Neural cell (in vitro differentiated cells): ENCODE results near the gene LTN1. TPM values are rescaled to one million over a fixed set of nuclear protein-coding genes. Genes with fewer than 3 reads are reported as not detected.

ENCODE experiments used
- H2AFZ ChIP-seq: fragments of 200-600, 300-800 bp; sonication (generic), shearing (Covaris generic); 2 replicates; pipeline ENCODE4 v1.6.0; 2014; ENCODE audit warnings: low read depth, mild to moderate bottlenecking, antibody characterized with exemption, low read length, moderate library complexity
- H3F3A ChIP-seq: fragments of 200-600 bp; shearing (Covaris generic); 2 replicates; pipeline ENCODE4 v1.6.1; 2016; ENCODE audit warnings: mild to moderate bottlenecking, moderate library complexity, mixed read lengths, antibody characterized with exemption, low read length; ENCODE audit not compliant: insufficient read depth, poor library complexity, severe bottlenecking
- H3K27ac ChIP-seq: fragments of 200-600, 300-800 bp; sonication (generic), shearing (Covaris generic); 2 replicates; pipeline ENCODE4 v1.5.1; 2014; ENCODE audit warnings: mild to moderate bottlenecking, low read length, moderate library complexity
- H3K27me3 ChIP-seq: fragments of 300-800, 200-600 bp; sonication (generic), shearing (Covaris generic); 2 replicates; pipeline ENCODE4 v1.6.0; 2014; ENCODE audit warnings: mild to moderate bottlenecking, low read depth, low read length, moderate library complexity; ENCODE audit not compliant: insufficient read depth
- H3K36me3 ChIP-seq: fragments of 300-800, 200-600 bp; sonication (generic), shearing (Covaris generic); 2 replicates; pipeline ENCODE4 v1.5.1; 2014; ENCODE audit warnings: mild to moderate bottlenecking, antibody characterized with exemption, low read length, moderate library complexity; ENCODE audit not compliant: insufficient read depth
- H3K4me2 ChIP-seq: fragments of 300-800, 200-600 bp; sonication (generic), shearing (Covaris generic); 2 replicates; pipeline ENCODE4 v1.6.0; 2014; ENCODE audit warnings: mild to moderate bottlenecking, low read length
- H3K4me3 ChIP-seq: fragments of 300-800, 200-600 bp; sonication (generic), shearing (Covaris generic); 2 replicates; pipeline ENCODE4 v1.5.1; 2014; ENCODE audit warnings: mild to moderate bottlenecking, low read length, moderate library complexity
- H3K79me2 ChIP-seq: fragments of 200-600 bp; shearing (Covaris generic); replicated peaks from 2 replicates; pipeline ENCODE4 v1.6.0; 2014; ENCODE audit warnings: mild to moderate bottlenecking, low read length, moderate library complexity; ENCODE audit not compliant: insufficient read depth
- H3K9ac ChIP-seq: fragments of 300-800, 200-600 bp; sonication (generic), shearing (Covaris generic); 2 replicates; pipeline ENCODE4 v1.6.1; 2016; ENCODE audit warnings: mild to moderate bottlenecking, low read length, mixed read lengths
- H3K9me2 ChIP-seq: fragments of 200-600 bp; shearing (Covaris generic); 2 replicates; pipeline ENCODE4 v1.6.1; 2016; ENCODE audit warnings: mild to moderate bottlenecking, low read length, mixed read lengths; ENCODE audit not compliant: insufficient read depth
- H3K9me3 ChIP-seq: fragments of 200-600, 300-800 bp; sonication (generic), shearing (Covaris generic); 2 replicates; pipeline ENCODE4 v1.6.1; 2016; ENCODE audit warnings: mild to moderate bottlenecking, mixed run types, low read length, moderate library complexity, mixed read lengths
- H4K20me1 ChIP-seq: fragments of 200-600 bp; shearing (Covaris generic); 2 replicates; pipeline ENCODE4 v1.6.1; 2016; ENCODE audit warnings: mild to moderate bottlenecking, mixed run types; ENCODE audit not compliant: insufficient read depth
- EP300 ChIP-seq: fragments of 450-650 bp; conservative IDR thresholded peaks from 2 replicates; pipeline ENCODE4 v1.6.1; 2014; ENCODE audit warnings: antibody characterized with exemption, mild to moderate bottlenecking, moderate library complexity; ENCODE audit not compliant: poor library complexity, severe bottlenecking
- EZH2 ChIP-seq: fragments of 200-600, 300-800 bp; shearing (Covaris generic), sonication (generic); IDR thresholded peaks from 2 replicates; pipeline ENCODE4 v1.6.1; 2014; ENCODE audit warnings: antibody characterized with exemption, low read length, borderline replicate concordance, mild to moderate bottlenecking; ENCODE audit not compliant: insufficient read depth, poor library complexity, severe bottlenecking
- MXI1 ChIP-seq: fragments of 450-650 bp; conservative IDR thresholded peaks from 2 replicates; pipeline ENCODE4 v1.6.1; 2014; ENCODE audit warnings: antibody characterized with exemption, mild to moderate bottlenecking; ENCODE audit not compliant: poor library complexity, severe bottlenecking
- POLR2AphosphoS5 ChIP-seq: IDR thresholded peaks from 2 replicates; pipeline ENCODE4 v1.6.1; 2012
- RAD21 ChIP-seq: fragments of 450-650 bp; conservative IDR thresholded peaks from 2 replicates; pipeline ENCODE4 v1.6.1; 2014; ENCODE audit warnings: antibody characterized with exemption, mild to moderate bottlenecking, moderate library complexity
- REST ChIP-seq: IDR thresholded peaks from 2 replicates; pipeline ENCODE4 v1.6.1; 2012; ENCODE audit warnings: borderline replicate concordance
- SMC3 ChIP-seq: fragments of 450-650 bp; conservative IDR thresholded peaks from 2 replicates; pipeline ENCODE4 v1.6.1; 2014; ENCODE audit warnings: antibody characterized with exemption, mild to moderate bottlenecking, moderate library complexity; ENCODE audit not compliant: poor library complexity
- polyA plus RNA-seq: library from polyadenylated mRNA; depleted of rRNA; stranded (reverse); fragments of >200 nt; gene quantifications from 2 replicates; pipeline ENCODE4 v1.2.3, GENCODE V29; 2014
- TF ChIP-seq, protein P1 (sequence below): fragments of 450-650 bp; IDR thresholded peaks from 2 replicates; pipeline ENCODE4 v1.5.1; 2014; ENCODE audit warnings: antibody characterized with exemption, mild to moderate bottlenecking, moderate library complexity; ENCODE audit not compliant: poor library complexity, severe bottlenecking

The LTN1 gene
- polyA plus RNA-seq, 1 donor from 2014 or later = 62.1 TPM

DNA sequence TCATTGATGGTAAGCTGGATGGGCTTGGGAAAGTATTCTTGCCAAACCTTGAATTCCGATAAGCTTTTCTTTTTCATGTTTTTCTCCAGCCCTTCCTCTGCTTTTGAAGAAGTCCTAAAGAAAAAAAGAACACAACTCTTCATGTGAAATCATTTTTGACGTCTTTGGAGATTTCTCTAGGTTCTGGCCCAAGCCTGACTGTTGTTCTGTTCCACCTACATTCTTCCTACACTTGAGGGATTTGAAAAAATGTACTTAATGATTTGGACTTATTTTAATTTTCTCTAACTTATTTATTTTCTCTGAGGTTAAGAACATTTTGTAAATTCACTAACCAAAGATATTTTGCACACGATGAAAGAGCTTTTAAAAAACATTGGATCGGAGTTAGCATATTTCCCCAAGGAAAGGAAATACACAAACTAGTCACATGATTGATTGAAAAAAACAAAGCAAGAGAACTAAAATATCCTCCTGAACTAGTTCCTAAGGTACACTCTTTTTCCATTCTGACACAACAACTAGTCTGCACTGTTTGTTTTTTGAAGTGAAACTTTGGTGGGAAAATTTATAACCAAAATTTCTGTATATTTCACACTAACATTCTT lies 82.3 kb downstream of the LTN1 start:
- Histone ChIP-seq H3K4me2 (no peak overlapping the region), H4K20me1 (no peaks in the 10 kb centered on the region), H3K9ac (no peak overlapping the region), H3F3A (no peaks in the 10 kb centered on the region), H3K79me2 (no peaks in the 10 kb centered on the region), H3K36me3 (no peaks in the 10 kb centered on the region), H3K27ac (no peak overlapping the region), H3K9me2 (no peaks in the 10 kb centered on the region), H3K9me3 (no peaks in the 10 kb centered on the region), H3K4me3 (no peak overlapping the region), H2AFZ (no peak overlapping the region), H3K27me3 (no peaks in the 10 kb centered on the region)
- TF ChIP-seq EZH2 (no peak), MXI1 (no peak), RAD21 (no peak), POLR2AphosphoS5 (no peak)
- TF ChIP-seq, protein P1, sequence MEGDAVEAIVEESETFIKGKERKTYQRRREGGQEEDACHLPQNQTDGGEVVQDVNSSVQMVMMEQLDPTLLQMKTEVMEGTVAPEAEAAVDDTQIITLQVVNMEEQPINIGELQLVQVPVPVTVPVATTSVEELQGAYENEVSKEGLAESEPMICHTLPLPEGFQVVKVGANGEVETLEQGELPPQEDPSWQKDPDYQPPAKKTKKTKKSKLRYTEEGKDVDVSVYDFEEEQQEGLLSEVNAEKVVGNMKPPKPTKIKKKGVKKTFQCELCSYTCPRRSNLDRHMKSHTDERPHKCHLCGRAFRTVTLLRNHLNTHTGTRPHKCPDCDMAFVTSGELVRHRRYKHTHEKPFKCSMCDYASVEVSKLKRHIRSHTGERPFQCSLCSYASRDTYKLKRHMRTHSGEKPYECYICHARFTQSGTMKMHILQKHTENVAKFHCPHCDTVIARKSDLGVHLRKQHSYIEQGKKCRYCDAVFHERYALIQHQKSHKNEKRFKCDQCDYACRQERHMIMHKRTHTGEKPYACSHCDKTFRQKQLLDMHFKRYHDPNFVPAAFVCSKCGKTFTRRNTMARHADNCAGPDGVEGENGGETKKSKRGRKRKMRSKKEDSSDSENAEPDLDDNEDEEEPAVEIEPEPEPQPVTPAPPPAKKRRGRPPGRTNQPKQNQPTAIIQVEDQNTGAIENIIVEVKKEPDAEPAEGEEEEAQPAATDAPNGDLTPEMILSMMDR = no peak

DNA sequence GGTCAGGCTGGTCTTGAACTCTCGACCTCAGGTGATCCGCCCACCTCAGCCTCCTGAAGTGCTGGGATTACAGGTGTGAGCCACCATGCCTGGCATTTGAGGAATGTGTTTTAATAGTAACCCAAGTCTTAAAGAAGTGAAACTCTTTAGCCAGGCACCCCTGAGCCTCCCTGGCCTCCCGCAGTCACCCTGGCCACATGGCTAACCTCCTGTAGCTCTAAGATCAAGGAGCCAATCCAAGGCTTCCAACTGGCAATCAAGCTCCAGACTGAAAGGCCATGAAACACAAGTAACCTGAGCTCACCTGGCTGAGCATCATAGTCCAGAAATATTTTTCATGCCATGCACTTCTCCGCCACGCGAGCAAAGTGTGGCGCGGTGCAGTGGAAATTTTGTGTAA lies 84.3 kb downstream of the LTN1 start:
- no peaks in the 10 kb centered on the region for H3K9me3 ChIP-seq
- H3K27ac ChIP-seq = no peak overlapping the region
- H3K36me3 ChIP-seq = no peaks in the 10 kb centered on the region
- H3K4me3 ChIP-seq = no peak overlapping the region
- H3K27me3 ChIP-seq = no peaks in the 10 kb centered on the region
- no peaks in the 10 kb centered on the region for H4K20me1 ChIP-seq
- no peaks in the 10 kb centered on the region for H3K79me2 ChIP-seq
- no peak overlapping the region for H3K9ac ChIP-seq
- H2AFZ ChIP-seq = no peak overlapping the region
- no peak overlapping the region for H3K4me2 ChIP-seq
- no peak for TF ChIP-seq POLR2AphosphoS5
- no peak for TF ChIP-seq REST
- no peak for TF ChIP-seq EZH2
- TF ChIP-seq, protein P1 = no peak
- TF ChIP-seq EP300 = no peak
- no peak for TF ChIP-seq RAD21
- TF ChIP-seq MXI1 = no peak
- no peak for TF ChIP-seq SMC3
- no peaks in the 10 kb centered on the region for H3F3A ChIP-seq
- H3K9me2 ChIP-seq = no peaks in the 10 kb centered on the region
